ENCODE results near the gene MEIOB.

- no peak for TF ChIP-seq EZH2 (IDR thresholded peaks at IDR 0.05)
- TF ChIP-seq, protein P1, sequence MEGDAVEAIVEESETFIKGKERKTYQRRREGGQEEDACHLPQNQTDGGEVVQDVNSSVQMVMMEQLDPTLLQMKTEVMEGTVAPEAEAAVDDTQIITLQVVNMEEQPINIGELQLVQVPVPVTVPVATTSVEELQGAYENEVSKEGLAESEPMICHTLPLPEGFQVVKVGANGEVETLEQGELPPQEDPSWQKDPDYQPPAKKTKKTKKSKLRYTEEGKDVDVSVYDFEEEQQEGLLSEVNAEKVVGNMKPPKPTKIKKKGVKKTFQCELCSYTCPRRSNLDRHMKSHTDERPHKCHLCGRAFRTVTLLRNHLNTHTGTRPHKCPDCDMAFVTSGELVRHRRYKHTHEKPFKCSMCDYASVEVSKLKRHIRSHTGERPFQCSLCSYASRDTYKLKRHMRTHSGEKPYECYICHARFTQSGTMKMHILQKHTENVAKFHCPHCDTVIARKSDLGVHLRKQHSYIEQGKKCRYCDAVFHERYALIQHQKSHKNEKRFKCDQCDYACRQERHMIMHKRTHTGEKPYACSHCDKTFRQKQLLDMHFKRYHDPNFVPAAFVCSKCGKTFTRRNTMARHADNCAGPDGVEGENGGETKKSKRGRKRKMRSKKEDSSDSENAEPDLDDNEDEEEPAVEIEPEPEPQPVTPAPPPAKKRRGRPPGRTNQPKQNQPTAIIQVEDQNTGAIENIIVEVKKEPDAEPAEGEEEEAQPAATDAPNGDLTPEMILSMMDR (IDR thresholded peaks at IDR 0.05) = no peak
- no peak for TF ChIP-seq EZH2phosphoT487 (IDR thresholded peaks at IDR 0.05)
These were observed 54.7 kb downstream of the MEIOB start for GRCh38 chr16:1817276-1817589.
